GM19351 (cell line): ENCODE measurements around the gene TFCP2L1.
"Not testable (repeated sequence)": the region's sequence is repeated elsewhere in the genome, so short reads cannot be mapped to it uniquely, and the experiment has no call there.

Experiments
- ATAC-seq: cut with Tn5 transposase; IDR thresholded peaks from one replicate; pipeline ENCODE4 v1.9.1; 2021; ENCODE audit warnings: mild to moderate bottlenecking, moderate library complexity; ENCODE audit not compliant: unreplicated experiment

Gene TFCP2L1

GRCh38 chr2:121284463-121285449, at the start of gene TFCP2L1:
TSS of gene TFCP2L1 (minus strand) at chr2:121285202. CDS start at chr2:121285109, 93 bp downstream.
- ATAC-seq = peak; percentile 70

GRCh38 chr2:121333834-121334558, 49.0 kb upstream of the TFCP2L1 start:
- ATAC-seq = peak; percentile 81

DNA sequence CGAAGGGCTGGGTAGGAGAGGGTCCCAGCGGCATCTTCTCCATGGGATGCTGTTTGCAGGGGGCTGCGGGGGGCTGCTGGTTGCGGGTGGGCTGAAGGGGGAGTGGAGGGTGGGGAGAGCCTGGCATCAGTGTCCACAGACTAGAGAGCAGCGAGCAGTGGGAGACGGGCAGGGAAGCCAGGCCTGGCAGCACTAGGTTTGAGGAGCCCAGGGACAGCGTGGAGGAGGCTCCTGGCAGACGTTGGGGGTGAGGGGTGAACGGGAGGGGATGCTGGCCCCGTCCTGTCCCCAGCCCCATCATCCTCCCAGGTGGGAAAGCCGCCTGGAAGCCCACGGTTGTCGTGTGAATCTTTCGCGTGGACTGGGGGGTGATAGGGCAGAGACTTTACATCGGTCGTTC, 48.2 kb upstream of the TFCP2L1 start:
- no peak for ATAC-seq

DNA sequence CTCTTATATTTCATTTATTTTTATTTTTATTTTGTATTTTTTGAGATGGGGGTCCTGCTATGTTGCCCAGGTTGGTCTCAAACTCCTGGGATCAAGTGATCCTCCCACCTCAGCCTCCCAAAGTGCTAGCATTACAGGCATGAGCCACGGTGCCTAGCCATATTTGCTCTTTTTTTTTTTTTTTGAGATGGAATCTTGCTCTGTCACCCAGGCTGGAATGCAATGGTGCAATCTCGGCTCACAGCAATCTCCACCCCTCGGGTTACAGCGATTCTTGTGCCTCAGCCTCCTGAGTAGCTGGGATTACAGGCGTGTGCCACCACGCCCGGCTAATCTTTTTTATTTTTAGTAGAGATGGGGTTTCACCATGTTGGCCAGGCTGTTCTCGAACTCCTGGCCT, 46.3 kb upstream of the TFCP2L1 start:
- ATAC-seq = not testable (repeated sequence)

DNA sequence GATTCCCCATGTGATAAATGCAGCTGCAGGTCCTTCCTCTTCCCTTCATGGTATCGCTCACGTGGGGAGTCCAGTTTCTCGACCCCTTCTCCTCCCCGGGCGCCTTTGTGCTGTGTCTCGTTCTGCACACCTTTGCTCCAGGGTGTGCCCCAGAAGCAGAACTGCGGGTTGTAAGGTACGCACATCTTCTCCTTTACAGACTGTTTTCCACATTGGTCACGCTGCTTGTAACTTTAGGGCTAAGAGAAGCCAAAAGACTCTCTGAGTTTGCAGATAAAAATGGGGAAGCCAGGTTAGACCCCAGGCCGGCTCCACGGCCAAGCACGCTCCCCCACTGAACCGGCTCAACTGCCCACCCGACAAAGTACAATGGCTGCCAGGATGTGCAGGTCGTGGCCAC, 45.9 kb upstream of the TFCP2L1 start:
- no peak for ATAC-seq

DNA sequence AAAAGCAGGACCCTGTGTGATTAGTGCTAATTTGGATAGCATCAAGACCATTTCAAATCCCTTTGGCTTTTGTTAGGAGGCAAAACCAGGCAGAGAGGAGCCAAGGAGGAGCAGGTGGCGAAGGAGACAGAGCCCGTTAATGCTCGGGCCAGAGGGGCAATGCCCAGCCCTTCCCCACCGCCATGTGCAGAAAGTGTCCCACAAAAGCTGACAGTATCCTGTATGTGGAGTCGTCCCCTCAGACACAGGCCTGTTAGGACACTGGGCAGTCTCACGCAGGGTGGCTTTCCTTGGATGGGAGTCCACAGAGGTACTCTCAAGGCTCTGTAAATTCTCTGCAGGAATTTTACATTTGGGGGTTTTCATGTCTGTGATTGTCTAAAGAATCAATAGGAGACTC, 44.8 kb upstream of the TFCP2L1 start:
- no peak for ATAC-seq

DNA sequence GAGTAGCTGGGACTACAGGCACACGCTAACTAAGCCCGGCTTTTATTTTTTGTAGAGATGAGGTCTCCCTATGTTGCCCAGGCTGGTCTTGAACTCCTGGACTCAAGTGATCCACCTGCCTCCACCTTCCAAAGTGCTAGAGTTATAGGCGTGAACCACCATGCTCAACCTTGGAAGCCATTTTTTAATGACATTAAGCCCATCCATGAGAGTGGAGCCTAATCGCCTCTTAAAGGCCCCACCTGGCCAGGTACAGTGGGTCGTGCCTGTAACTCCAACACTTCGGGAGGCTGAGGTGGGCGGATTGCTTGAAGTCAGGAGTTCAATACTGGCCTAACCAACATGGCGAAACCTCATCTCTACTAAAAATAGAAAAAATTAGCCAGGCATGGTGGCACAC, 41.6 kb upstream of the TFCP2L1 start:
- ATAC-seq = no peak

DNA sequence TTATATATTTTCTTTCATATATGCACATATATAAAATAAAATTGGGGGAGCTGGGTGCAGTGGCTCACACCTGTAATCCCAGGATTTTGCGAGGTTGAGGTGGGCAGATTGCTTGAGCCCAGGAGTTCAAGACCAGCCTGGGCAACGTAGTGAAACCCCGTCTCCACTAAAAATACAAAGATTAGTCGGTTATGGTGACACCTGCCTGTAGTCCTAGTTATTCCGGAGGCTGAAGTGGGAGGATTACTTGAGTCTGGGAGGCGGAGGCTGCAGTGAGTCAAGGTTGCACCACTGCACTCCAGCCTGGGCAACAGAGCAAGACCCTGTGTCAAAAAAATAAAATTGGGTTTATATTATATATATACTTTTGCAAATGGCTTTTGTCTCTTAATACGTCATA, 39.6 kb upstream of the TFCP2L1 start:
- ATAC-seq = no peak

DNA sequence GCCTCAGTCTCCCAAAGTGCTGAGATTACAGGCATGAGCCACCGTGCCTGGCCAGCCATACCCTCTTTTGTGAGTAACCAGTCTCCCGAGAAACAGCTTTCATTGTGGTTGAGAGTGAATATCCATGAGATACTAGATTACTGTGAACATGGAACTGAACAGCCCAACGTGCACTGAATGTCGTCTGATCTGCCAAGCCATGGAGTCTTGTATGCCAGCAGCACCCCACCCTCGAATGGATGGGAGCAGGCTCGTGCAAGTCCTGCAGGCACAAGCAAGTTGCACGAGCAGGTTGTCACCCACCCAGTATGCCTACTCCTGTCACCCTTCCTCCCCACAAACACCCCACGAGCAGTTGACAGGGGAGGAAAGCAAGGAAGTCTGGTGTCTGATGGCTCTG, 36.5 kb upstream of the TFCP2L1 start:
- ATAC-seq = no peak

- ATAC-seq = no peak
Measured at GRCh38 chr2:121319941-121320340, 34.9 kb upstream of the TFCP2L1 start.

- ATAC-seq = no peak
Measured at GRCh38 chr2:121316986-121317385, 32.0 kb upstream of the TFCP2L1 start.

DNA sequence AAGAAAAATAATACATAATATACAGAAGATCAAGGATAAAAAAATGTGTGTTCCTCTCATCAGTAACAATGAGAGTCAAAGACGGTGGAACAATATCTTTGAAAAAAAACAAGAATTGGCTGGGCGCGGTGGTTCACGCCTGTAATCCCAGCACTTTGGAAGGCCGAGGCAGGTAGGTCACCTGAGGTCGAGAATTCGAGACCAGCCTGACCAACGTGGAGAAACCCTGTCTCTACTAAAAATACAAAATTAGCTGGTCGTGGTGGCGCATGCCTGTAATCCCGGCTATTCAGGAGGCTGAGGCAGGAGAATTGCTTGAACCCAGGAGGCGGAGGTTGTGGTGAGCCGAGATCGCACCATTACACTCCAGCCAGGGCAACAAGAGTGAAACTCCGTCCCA, 28.7 kb upstream of the TFCP2L1 start:
- ATAC-seq = not testable (repeated sequence)

- ATAC-seq = peak; percentile 82
Measured at GRCh38 chr2:121309801-121310200, 24.8 kb upstream of the TFCP2L1 start.

- no peak for ATAC-seq
Measured at GRCh38 chr2:121309323-121309722, 24.3 kb upstream of the TFCP2L1 start.

DNA sequence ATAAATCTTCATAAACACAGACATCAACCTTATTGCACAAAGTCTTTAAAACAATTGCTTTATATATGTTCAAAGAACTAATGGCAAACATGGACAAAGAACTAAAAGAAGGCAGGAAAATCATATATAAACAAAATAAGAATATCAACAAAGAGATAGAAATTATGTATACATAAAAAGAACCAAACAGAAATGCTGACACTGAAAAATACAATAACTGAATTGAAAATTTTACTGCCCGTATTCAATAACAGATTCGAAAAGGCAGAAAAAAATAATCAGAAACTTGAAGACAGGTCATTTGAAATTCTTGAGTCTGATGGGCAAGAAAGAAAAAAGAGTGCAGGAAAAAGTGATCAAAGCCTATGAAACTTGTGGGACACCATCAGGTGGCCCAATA, 22.0 kb upstream of the TFCP2L1 start:
- ATAC-seq = no peak

DNA sequence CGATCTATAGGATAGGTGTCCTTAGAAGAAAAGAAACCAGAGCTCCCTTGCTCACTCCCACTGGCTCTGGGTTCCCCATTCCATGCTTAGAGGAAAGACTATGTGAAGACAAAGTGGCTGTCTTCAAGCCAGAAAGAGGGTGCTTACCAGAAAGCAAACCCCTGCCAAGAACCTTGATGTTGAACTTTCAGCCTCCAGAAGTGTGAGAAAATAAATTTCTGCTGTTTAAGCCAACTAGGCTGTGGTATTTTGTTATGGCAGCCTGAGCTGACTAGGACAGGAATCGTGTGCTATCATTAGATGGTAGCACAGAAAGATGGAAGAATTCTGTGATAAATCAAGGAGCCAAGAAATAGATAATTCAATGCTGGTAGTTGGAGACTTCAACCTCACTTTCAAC, 19.9 kb upstream of the TFCP2L1 start:
- no peak for ATAC-seq

DNA sequence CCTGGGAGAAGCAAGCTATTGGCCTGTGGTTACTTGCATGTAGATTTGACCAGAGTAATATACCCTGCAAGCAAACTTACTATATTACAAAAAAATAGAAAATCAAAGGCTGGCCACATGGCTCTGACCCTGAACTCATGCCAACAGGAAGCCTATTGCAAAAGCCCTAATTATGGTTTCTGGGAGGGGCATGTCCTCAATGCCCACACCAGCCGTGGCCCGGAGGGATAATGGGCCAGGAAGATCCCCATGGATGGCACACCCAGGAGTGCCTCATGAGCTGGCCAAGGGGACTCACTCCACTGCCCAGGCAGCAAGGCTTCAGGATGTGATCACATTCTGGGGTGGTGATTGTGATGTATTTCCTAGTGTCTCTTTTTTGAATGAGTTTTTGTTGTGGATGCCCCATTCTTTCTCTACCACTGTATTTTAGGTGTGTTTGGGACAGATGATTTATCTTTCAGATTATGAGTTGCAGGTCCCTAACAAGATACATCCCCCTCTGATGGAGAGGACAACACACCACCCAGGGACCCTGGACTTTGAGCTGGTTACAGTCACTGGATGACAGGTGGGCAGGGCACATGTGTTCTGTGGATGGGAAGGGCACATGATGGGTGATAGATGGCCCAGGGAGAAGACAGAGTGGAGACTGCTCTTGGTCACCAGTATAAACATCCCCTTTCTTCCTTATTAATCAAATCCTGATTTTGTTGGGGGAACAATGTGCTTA, 18.7 kb upstream of the TFCP2L1 start:
- ATAC-seq = no peak

- not testable (repeated sequence) for ATAC-seq
Measured at GRCh38 chr2:121301190-121301589, 16.2 kb upstream of the TFCP2L1 start.

- no peak for ATAC-seq
Measured at GRCh38 chr2:121298476-121298875, 13.5 kb upstream of the TFCP2L1 start.

DNA sequence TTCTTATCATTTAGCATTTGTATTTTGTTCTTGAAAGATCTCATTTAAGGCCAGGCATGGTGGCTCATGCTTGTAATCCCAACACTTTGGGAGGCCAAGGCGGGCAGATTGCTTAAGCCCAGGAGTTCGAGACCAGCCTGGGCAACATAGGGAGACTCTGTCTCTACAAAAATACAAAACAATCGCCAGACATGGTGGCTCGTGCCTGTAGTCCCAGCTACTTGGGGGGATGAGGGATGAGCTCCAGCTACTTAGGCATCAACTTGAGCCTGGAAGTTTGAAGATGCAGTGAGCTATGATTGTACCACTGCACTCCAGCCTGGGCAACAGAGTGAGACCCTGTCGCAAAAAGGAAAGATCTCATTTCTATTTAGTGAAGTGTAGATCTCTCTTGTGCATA, 12.9 kb upstream of the TFCP2L1 start:
- not testable (repeated sequence) for ATAC-seq

- no peak for ATAC-seq
Measured at GRCh38 chr2:121297217-121297830, 12.3 kb upstream of the TFCP2L1 start.
